ENCODE results near the gene PDE6C.

Gene PDE6C

GRCh38 chr10:93672890-93673289, 60.6 kb downstream of the PDE6C start:
- H3K4me2 ChIP-seq (ENCODE audit: low read length): no peak overlapping the region
- H3K4me3 ChIP-seq (ENCODE audit: low read length): no peak overlapping the region
- no peak overlapping the region for H3K9ac ChIP-seq (ENCODE audit: low read length)
- H4K20me1 ChIP-seq (ENCODE audit: insufficient read depth, low read length): no peaks in the 10 kb centered on the region
- H3K36me3 ChIP-seq (replicated peaks; ENCODE audit: low read depth, low read length): peaks cover 2% of the 10 kb centered on the region
- no peak overlapping the region for H2AFZ ChIP-seq (ENCODE audit: low read depth, low read length)
- H3K27me3 ChIP-seq (ENCODE audit: low read depth, low read length): no peaks in the 10 kb centered on the region
- no peaks in the 10 kb centered on the region for H3K4me1 ChIP-seq (ENCODE audit: low read length)
- TF ChIP-seq CTCF (IDR thresholded peaks at IDR 0.05; ENCODE audit: low read depth, low read length): no peak
- no peak for TF ChIP-seq EZH2phosphoT487 (IDR thresholded peaks at IDR 0.05; ENCODE audit: low read depth)
- no peaks in the 10 kb centered on the region for H3K9me3 ChIP-seq (ENCODE audit: insufficient read depth, low read length)
- H3K79me2 ChIP-seq (ENCODE audit: low read length): no peaks in the 10 kb centered on the region
- no peak overlapping the region for H3K27ac ChIP-seq (ENCODE audit: low read length)

GRCh38 chr10:93673791-93674190, 61.5 kb downstream of the PDE6C start:
- Histone ChIP-seq H3K9ac (ENCODE audit: low read length) (no peak overlapping the region), H4K20me1 (ENCODE audit: insufficient read depth, low read length) (no peaks in the 10 kb centered on the region), H3K36me3 (replicated peaks; ENCODE audit: low read depth, low read length) (peaks cover 2% of the 10 kb centered on the region), H3K4me2 (ENCODE audit: low read length) (no peak overlapping the region), H3K27ac (ENCODE audit: low read length) (no peak overlapping the region), H3K79me2 (ENCODE audit: low read length) (no peaks in the 10 kb centered on the region), H3K4me1 (ENCODE audit: low read length) (no peaks in the 10 kb centered on the region), H3K9me3 (ENCODE audit: insufficient read depth, low read length) (no peaks in the 10 kb centered on the region), H3K27me3 (ENCODE audit: low read depth, low read length) (no peaks in the 10 kb centered on the region), H2AFZ (ENCODE audit: low read depth, low read length) (no peak overlapping the region), H3K4me3 (ENCODE audit: low read length) (no peak overlapping the region)
- TF ChIP-seq CTCF (IDR thresholded peaks at IDR 0.05; ENCODE audit: low read depth, low read length) (no peak), EZH2phosphoT487 (IDR thresholded peaks at IDR 0.05; ENCODE audit: low read depth) (no peak)

GRCh38 chr10:93678386-93678785, 66.0 kb downstream of the PDE6C start:
- Histone ChIP-seq H3K4me2 (ENCODE audit: low read length) (no peak overlapping the region), H3K36me3 (replicated peaks; ENCODE audit: low read depth, low read length) (peaks cover 2% of the 10 kb centered on the region)

GRCh38 chr10:93678805-93679587, 66.7 kb downstream of the PDE6C start:
- no peaks in the 10 kb centered on the region for H3K79me2 ChIP-seq (ENCODE audit: low read length)
- no peak overlapping the region for H3K4me2 ChIP-seq (ENCODE audit: low read length)
- peaks cover 2% of the 10 kb centered on the region for H3K36me3 ChIP-seq (replicated peaks; ENCODE audit: low read depth, low read length)
- H3K27me3 ChIP-seq (ENCODE audit: low read depth, low read length): no peaks in the 10 kb centered on the region
- no peak overlapping the region for H2AFZ ChIP-seq (ENCODE audit: low read depth, low read length)
- TF ChIP-seq CTCF (IDR thresholded peaks at IDR 0.05; ENCODE audit: low read depth, low read length): no peak
- no peak for TF ChIP-seq EZH2phosphoT487 (IDR thresholded peaks at IDR 0.05; ENCODE audit: low read depth)
- no peak overlapping the region for H3K27ac ChIP-seq (ENCODE audit: low read length)
- no peaks in the 10 kb centered on the region for H3K9me3 ChIP-seq (ENCODE audit: insufficient read depth, low read length)
- H3K4me1 ChIP-seq (ENCODE audit: low read length): no peaks in the 10 kb centered on the region
- H3K4me3 ChIP-seq (ENCODE audit: low read length): no peak overlapping the region
- no peaks in the 10 kb centered on the region for H4K20me1 ChIP-seq (ENCODE audit: insufficient read depth, low read length)
- no peak overlapping the region for H3K9ac ChIP-seq (ENCODE audit: low read length)

More at GRCh38 chr10:93678386-93678785, 66.0 kb downstream of the PDE6C start:
- Histone ChIP-seq H3K9me3 (ENCODE audit: insufficient read depth, low read length) (no peaks in the 10 kb centered on the region), H3K27ac (ENCODE audit: low read length) (no peak overlapping the region), H3K4me1 (ENCODE audit: low read length) (no peaks in the 10 kb centered on the region), H3K4me3 (ENCODE audit: low read length) (no peak overlapping the region), H3K79me2 (ENCODE audit: low read length) (no peaks in the 10 kb centered on the region), H2AFZ (ENCODE audit: low read depth, low read length) (no peak overlapping the region), H3K9ac (ENCODE audit: low read length) (no peak overlapping the region), H3K27me3 (ENCODE audit: low read depth, low read length) (no peaks in the 10 kb centered on the region), H4K20me1 (ENCODE audit: insufficient read depth, low read length) (no peaks in the 10 kb centered on the region)
- TF ChIP-seq CTCF (IDR thresholded peaks at IDR 0.05; ENCODE audit: low read depth, low read length): no peak
- no peak for TF ChIP-seq EZH2phosphoT487 (IDR thresholded peaks at IDR 0.05; ENCODE audit: low read depth)

Measured in OCI-LY3 (cell line).